WTC11 (cell line): Measurements from ENCODE around the gene KCNG2. TPM values are rescaled to one million over a fixed set of nuclear protein-coding genes. Genes with fewer than 3 reads are reported as not detected.

Experiments used
- CREB1 ChIP-seq: sonication (generic); formaldehyde crosslinking; IDR thresholded peaks from 2 replicates; pipeline ENCODE4 v1.8.0; 2023; ENCODE audit warnings: mild to moderate bottlenecking, missing genetic modification reagents
- CREM ChIP-seq: sonication (generic); formaldehyde crosslinking; IDR thresholded peaks from 2 replicates; pipeline ENCODE4 v1.8.1; 2022; ENCODE audit warnings: mild to moderate bottlenecking, missing genetic modification reagents, moderate library complexity
- ESRRA ChIP-seq: sonication (generic); formaldehyde crosslinking; IDR thresholded peaks from 2 replicates; pipeline ENCODE4 v1.8.1; 2022; ENCODE audit warnings: mild to moderate bottlenecking, missing genetic modification reagents, borderline replicate concordance
- FOXP1 ChIP-seq: sonication (generic); formaldehyde crosslinking; IDR thresholded peaks from 2 replicates; pipeline ENCODE4 v1.8.0; 2022; ENCODE audit warnings: missing genetic modification reagents, mild to moderate bottlenecking, moderate library complexity, borderline replicate concordance
- JAZF1 ChIP-seq: fragments of 250-450 bp; sonication (Bioruptor Pico); IDR thresholded peaks from 2 replicates; pipeline ENCODE4 v1.9.0; 2021; ENCODE audit warnings: moderate library complexity, mild to moderate bottlenecking, inconsistent platforms
- MXD4 ChIP-seq: fragments of 250-450 bp; sonication (Bioruptor Pico); IDR thresholded peaks from 2 replicates; pipeline ENCODE4 v1.8.0; 2021; ENCODE audit warnings: mild to moderate bottlenecking, moderate library complexity, borderline replicate concordance
- OVOL2 ChIP-seq: fragments of 250-450 bp; sonication (Bioruptor Pico); IDR thresholded peaks from 2 replicates; pipeline ENCODE4 v1.9.0; 2021; ENCODE audit warnings: mild to moderate bottlenecking, borderline replicate concordance
- RORB ChIP-seq: fragments of 250-450 bp; sonication (Bioruptor Pico); IDR thresholded peaks from 2 replicates; pipeline ENCODE4 v1.9.0; 2021; ENCODE audit warnings: mild to moderate bottlenecking
- SMAD3 ChIP-seq: sonication (generic); formaldehyde crosslinking; IDR thresholded peaks from 2 replicates; pipeline ENCODE4 v1.8.0; 2022; ENCODE audit warnings: missing genetic modification reagents, mild to moderate bottlenecking, borderline replicate concordance
- SOX15 ChIP-seq: fragments of 250-450 bp; sonication (Bioruptor Pico); IDR thresholded peaks from 2 replicates; pipeline ENCODE4 v1.9.0; 2021; ENCODE audit warnings: mild to moderate bottlenecking
- SP1 ChIP-seq: sonication (generic); formaldehyde crosslinking; conservative IDR thresholded peaks from 2 replicates; pipeline ENCODE4 v1.8.1; 2022; ENCODE audit warnings: missing genetic modification reagents
- ZNF138 ChIP-seq: sonication (generic); formaldehyde crosslinking; conservative IDR thresholded peaks from 2 replicates; pipeline ENCODE4 v1.8.1; 2022; ENCODE audit warnings: mild to moderate bottlenecking, moderate library complexity, missing genetic modification reagents
- ZNF416 ChIP-seq: fragments of 250-450 bp; sonication (Bioruptor Pico); IDR thresholded peaks from 2 replicates; pipeline ENCODE4 v1.9.0; 2021; ENCODE audit warnings: mild to moderate bottlenecking, inconsistent platforms
- ZNF671 ChIP-seq: fragments of 250-450 bp; sonication (Bioruptor Pico); IDR thresholded peaks from 2 replicates; pipeline ENCODE4 v1.8.0; 2021; ENCODE audit warnings: mild to moderate bottlenecking
- total RNA-seq: library from RNA; stranded (reverse); gene quantifications from 3 replicates; pipeline ENCODE4 v1.2.3, GENCODE V29; 2021
- TF ChIP-seq, protein P1 (sequence below): sonication (generic); formaldehyde crosslinking; IDR thresholded peaks from 2 replicates; pipeline ENCODE4 v1.8.0; 2022; ENCODE audit warnings: missing genetic modification reagents
- TF ChIP-seq, protein P2 (sequence below): fragments of 250-450 bp; sonication (Bioruptor Pico); IDR thresholded peaks from 2 replicates; pipeline ENCODE4 v1.9.0; 2021; ENCODE audit warnings: mild to moderate bottlenecking
- TF ChIP-seq, protein P3 (sequence below): fragments of 250-450 bp; sonication (Bioruptor Pico); IDR thresholded peaks from 2 replicates; pipeline ENCODE4 v1.9.0; 2021; ENCODE audit warnings: mild to moderate bottlenecking, borderline replicate concordance
- TF ChIP-seq, protein P4 (sequence below): sonication (generic); formaldehyde crosslinking; IDR thresholded peaks from 2 replicates; pipeline ENCODE4 v1.8.1; 2022; ENCODE audit warnings: missing genetic modification reagents, borderline replicate concordance
- TF ChIP-seq, protein P5 (sequence below): sonication (generic); formaldehyde crosslinking; IDR thresholded peaks from 2 replicates; pipeline ENCODE4 v1.8.0; 2022; ENCODE audit warnings: mild to moderate bottlenecking, missing genetic modification reagents
- TF ChIP-seq, protein P6 (sequence below): fragments of 250-450 bp; sonication (Bioruptor Pico); IDR thresholded peaks from 2 replicates; pipeline ENCODE4 v2.1.2; 2022; ENCODE audit warnings: mild to moderate bottlenecking, moderate library complexity
- TF ChIP-seq, protein P7 (sequence below): sonication (generic); formaldehyde crosslinking; IDR thresholded peaks from 2 replicates; pipeline ENCODE4 v1.8.1; 2023; ENCODE audit warnings: mild to moderate bottlenecking, missing genetic modification reagents

The KCNG2 gene
- total RNA-seq, 1 experiment from 2014 or later = 0.50 TPM

DNA sequence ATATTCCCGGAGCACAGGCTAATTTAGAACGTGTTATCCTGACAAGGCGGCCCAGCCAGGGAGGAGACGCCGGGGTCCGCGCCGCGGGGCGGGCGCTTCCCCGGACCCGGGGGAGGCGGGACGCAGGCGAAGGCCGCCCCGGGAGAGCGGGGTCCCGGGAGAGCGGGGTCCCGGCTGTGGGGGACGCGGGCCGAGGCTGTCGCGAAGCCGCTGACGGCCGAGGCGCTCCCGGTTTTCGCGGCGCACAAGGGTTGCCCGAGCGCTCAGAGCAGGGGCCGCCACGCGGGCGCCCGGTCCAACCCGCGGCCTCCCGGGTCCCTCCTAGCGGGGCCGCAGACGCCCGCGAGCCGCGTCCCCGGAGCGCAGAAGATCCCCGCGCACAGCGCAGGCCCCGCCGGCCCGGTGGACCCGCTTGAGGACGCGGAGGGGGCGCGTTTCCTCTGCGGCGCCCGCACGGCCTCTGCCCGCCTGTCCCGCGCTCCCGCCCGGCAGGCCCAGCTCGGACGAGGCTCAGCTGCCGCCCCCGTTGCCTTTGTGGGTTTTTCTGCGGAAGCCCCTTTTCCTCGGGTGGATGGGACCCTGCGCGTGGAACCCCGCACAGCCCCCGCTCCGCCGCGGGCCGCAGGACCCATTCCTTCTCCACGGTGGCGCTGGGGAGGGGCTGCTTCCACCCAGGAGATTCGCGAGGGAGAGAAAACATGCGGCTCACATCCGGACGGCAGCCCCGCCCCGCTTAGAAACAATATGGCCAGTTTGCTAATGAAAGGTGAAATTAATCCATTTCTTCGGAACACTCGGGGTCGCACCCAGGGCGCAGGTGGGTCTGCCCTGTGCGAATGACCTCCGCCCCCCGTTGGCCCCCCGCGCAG is 9.6 kb upstream of the KCNG2 start (continued):
- TF ChIP-seq, protein P1, sequence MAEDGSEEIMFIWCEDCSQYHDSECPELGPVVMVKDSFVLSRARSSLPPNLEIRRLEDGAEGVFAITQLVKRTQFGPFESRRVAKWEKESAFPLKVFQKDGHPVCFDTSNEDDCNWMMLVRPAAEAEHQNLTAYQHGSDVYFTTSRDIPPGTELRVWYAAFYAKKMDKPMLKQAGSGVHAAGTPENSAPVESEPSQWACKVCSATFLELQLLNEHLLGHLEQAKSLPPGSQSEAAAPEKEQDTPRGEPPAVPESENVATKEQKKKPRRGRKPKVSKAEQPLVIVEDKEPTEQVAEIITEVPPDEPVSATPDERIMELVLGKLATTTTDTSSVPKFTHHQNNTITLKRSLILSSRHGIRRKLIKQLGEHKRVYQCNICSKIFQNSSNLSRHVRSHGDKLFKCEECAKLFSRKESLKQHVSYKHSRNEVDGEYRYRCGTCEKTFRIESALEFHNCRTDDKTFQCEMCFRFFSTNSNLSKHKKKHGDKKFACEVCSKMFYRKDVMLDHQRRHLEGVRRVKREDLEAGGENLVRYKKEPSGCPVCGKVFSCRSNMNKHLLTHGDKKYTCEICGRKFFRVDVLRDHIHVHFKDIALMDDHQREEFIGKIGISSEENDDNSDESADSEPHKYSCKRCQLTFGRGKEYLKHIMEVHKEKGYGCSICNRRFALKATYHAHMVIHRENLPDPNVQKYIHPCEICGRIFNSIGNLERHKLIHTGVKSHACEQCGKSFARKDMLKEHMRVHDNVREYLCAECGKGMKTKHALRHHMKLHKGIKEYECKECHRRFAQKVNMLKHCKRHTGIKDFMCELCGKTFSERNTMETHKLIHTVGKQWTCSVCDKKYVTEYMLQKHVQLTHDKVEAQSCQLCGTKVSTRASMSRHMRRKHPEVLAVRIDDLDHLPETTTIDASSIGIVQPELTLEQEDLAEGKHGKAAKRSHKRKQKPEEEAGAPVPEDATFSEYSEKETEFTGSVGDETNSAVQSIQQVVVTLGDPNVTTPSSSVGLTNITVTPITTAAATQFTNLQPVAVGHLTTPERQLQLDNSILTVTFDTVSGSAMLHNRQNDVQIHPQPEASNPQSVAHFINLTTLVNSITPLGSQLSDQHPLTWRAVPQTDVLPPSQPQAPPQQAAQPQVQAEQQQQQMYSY (CRISPR knock-in tag) = no peak
- peak; percentile 80 for TF ChIP-seq FOXP1 (CRISPR knock-in tag)
- TF ChIP-seq RORB (CRISPR knock-in tag) = no peak
- TF ChIP-seq ZNF671 (CRISPR knock-in tag) = no peak
- no peak for TF ChIP-seq MXD4 (CRISPR knock-in tag)
- TF ChIP-seq, protein P2, sequence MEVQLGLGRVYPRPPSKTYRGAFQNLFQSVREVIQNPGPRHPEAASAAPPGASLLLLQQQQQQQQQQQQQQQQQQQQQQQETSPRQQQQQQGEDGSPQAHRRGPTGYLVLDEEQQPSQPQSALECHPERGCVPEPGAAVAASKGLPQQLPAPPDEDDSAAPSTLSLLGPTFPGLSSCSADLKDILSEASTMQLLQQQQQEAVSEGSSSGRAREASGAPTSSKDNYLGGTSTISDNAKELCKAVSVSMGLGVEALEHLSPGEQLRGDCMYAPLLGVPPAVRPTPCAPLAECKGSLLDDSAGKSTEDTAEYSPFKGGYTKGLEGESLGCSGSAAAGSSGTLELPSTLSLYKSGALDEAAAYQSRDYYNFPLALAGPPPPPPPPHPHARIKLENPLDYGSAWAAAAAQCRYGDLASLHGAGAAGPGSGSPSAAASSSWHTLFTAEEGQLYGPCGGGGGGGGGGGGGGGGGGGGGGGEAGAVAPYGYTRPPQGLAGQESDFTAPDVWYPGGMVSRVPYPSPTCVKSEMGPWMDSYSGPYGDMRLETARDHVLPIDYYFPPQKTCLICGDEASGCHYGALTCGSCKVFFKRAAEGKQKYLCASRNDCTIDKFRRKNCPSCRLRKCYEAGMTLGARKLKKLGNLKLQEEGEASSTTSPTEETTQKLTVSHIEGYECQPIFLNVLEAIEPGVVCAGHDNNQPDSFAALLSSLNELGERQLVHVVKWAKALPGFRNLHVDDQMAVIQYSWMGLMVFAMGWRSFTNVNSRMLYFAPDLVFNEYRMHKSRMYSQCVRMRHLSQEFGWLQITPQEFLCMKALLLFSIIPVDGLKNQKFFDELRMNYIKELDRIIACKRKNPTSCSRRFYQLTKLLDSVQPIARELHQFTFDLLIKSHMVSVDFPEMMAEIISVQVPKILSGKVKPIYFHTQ (CRISPR knock-in tag) = no peak
- no peak for TF ChIP-seq SOX15 (CRISPR knock-in tag)
- no peak for TF ChIP-seq ZNF416 (CRISPR knock-in tag)
- TF ChIP-seq JAZF1 (CRISPR knock-in tag) = no peak
- no peak for TF ChIP-seq SP1 (CRISPR knock-in tag)
- TF ChIP-seq, protein P3, sequence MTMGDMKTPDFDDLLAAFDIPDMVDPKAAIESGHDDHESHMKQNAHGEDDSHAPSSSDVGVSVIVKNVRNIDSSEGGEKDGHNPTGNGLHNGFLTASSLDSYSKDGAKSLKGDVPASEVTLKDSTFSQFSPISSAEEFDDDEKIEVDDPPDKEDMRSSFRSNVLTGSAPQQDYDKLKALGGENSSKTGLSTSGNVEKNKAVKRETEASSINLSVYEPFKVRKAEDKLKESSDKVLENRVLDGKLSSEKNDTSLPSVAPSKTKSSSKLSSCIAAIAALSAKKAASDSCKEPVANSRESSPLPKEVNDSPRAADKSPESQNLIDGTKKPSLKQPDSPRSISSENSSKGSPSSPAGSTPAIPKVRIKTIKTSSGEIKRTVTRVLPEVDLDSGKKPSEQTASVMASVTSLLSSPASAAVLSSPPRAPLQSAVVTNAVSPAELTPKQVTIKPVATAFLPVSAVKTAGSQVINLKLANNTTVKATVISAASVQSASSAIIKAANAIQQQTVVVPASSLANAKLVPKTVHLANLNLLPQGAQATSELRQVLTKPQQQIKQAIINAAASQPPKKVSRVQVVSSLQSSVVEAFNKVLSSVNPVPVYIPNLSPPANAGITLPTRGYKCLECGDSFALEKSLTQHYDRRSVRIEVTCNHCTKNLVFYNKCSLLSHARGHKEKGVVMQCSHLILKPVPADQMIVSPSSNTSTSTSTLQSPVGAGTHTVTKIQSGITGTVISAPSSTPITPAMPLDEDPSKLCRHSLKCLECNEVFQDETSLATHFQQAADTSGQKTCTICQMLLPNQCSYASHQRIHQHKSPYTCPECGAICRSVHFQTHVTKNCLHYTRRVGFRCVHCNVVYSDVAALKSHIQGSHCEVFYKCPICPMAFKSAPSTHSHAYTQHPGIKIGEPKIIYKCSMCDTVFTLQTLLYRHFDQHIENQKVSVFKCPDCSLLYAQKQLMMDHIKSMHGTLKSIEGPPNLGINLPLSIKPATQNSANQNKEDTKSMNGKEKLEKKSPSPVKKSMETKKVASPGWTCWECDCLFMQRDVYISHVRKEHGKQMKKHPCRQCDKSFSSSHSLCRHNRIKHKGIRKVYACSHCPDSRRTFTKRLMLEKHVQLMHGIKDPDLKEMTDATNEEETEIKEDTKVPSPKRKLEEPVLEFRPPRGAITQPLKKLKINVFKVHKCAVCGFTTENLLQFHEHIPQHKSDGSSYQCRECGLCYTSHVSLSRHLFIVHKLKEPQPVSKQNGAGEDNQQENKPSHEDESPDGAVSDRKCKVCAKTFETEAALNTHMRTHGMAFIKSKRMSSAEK (CRISPR knock-in tag) = no peak
- TF ChIP-seq CREB1 = 0 out of 2 replicates have a peak, but pooled peaks have one; percentile 34
- TF ChIP-seq, protein P4, sequence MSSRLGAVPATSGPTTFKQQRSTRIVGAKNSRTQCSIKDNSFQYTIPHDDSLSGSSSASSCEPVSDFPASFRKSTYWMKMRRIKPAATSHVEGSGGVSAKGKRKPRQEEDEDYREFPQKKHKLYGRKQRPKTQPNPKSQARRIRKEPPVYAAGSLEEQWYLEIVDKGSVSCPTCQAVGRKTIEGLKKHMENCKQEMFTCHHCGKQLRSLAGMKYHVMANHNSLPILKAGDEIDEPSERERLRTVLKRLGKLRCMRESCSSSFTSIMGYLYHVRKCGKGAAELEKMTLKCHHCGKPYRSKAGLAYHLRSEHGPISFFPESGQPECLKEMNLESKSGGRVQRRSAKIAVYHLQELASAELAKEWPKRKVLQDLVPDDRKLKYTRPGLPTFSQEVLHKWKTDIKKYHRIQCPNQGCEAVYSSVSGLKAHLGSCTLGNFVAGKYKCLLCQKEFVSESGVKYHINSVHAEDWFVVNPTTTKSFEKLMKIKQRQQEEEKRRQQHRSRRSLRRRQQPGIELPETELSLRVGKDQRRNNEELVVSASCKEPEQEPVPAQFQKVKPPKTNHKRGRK (CRISPR knock-in tag) = no peak
- TF ChIP-seq, protein P5, sequence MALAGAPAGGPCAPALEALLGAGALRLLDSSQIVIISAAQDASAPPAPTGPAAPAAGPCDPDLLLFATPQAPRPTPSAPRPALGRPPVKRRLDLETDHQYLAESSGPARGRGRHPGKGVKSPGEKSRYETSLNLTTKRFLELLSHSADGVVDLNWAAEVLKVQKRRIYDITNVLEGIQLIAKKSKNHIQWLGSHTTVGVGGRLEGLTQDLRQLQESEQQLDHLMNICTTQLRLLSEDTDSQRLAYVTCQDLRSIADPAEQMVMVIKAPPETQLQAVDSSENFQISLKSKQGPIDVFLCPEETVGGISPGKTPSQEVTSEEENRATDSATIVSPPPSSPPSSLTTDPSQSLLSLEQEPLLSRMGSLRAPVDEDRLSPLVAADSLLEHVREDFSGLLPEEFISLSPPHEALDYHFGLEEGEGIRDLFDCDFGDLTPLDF (CRISPR knock-in tag) = no peak
- TF ChIP-seq, protein P6, sequence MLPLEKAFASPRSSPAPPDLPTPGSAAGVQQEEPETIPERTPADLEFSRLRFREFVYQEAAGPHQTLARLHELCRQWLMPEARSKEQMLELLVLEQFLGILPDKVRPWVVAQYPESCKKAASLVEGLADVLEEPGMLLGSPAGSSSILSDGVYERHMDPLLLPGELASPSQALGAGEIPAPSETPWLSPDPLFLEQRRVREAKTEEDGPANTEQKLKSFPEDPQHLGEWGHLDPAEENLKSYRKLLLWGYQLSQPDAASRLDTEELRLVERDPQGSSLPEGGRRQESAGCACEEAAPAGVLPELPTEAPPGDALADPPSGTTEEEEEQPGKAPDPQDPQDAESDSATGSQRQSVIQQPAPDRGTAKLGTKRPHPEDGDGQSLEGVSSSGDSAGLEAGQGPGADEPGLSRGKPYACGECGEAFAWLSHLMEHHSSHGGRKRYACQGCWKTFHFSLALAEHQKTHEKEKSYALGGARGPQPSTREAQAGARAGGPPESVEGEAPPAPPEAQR (CRISPR knock-in tag) = no peak
- TF ChIP-seq, protein P7, sequence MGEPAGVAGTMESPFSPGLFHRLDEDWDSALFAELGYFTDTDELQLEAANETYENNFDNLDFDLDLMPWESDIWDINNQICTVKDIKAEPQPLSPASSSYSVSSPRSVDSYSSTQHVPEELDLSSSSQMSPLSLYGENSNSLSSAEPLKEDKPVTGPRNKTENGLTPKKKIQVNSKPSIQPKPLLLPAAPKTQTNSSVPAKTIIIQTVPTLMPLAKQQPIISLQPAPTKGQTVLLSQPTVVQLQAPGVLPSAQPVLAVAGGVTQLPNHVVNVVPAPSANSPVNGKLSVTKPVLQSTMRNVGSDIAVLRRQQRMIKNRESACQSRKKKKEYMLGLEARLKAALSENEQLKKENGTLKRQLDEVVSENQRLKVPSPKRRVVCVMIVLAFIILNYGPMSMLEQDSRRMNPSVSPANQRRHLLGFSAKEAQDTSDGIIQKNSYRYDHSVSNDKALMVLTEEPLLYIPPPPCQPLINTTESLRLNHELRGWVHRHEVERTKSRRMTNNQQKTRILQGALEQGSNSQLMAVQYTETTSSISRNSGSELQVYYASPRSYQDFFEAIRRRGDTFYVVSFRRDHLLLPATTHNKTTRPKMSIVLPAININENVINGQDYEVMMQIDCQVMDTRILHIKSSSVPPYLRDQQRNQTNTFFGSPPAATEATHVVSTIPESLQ (CRISPR knock-in tag) = no peak
- TF ChIP-seq SMAD3 (CRISPR knock-in tag) = no peak
- no peak for TF ChIP-seq ZNF138 (CRISPR knock-in tag)
- peak; percentile 24; the same call in 1 of the 2 replicates for TF ChIP-seq ESRRA (CRISPR knock-in tag)
- no peak for TF ChIP-seq OVOL2 (CRISPR knock-in tag)
- no peak for TF ChIP-seq CREM (CRISPR knock-in tag)
